Type B pancreatic cell (in vitro differentiated cells): Measurements from ENCODE around the gene CD99L2. TPM values are rescaled to one million over a fixed set of nuclear protein-coding genes. Genes with fewer than 3 reads are reported as not detected.

Experiments
- DNase-seq: peaks from one replicate; pipeline ENCODE4 v3.0.0; 2021; ENCODE audit warnings: mixed read lengths; ENCODE audit not compliant: unreplicated experiment; ENCODE audit errors: extremely low spot score
- H3K27ac Mint-ChIP-seq: 2 replicates; pipeline ENCODE4 v1.8.0; 2021; ENCODE audit warnings: mild to moderate bottlenecking, mixed read lengths
- H3K27me3 Mint-ChIP-seq: 2 replicates; pipeline ENCODE4 v1.8.0; 2021; ENCODE audit warnings: mixed read lengths
- H3K36me3 Mint-ChIP-seq: 2 replicates; pipeline ENCODE4 v1.8.0; 2021; ENCODE audit warnings: mixed read lengths
- H3K4me1 Mint-ChIP-seq: one replicate; pipeline ENCODE4 v1.8.0; 2021; ENCODE audit warnings: mixed read lengths; ENCODE audit not compliant: unreplicated experiment
- H3K4me3 Mint-ChIP-seq: 2 replicates; pipeline ENCODE4 v1.8.0; 2021; ENCODE audit warnings: mild to moderate bottlenecking, mixed read lengths
- H3K9me3 Mint-ChIP-seq: 2 replicates; pipeline ENCODE4 v1.8.0; 2021; ENCODE audit warnings: mixed read lengths
- total RNA-seq: library from RNA; stranded (reverse); gene quantifications from 2 replicates; pipeline ENCODE4 v1.2.1, GENCODE V29; 2021; ENCODE audit warnings: low replicate concordance
- TF ChIP-seq, protein P1 (sequence below): fragments of 200-600 bp; sonication (generic); conservative IDR thresholded peaks from 2 replicates; pipeline ENCODE4 v1.5.0; 2021; ENCODE audit warnings: antibody characterized with exemption, mild to moderate bottlenecking

Gene CD99L2
- total RNA-seq, 1 donor from 2014 or later = 35.1 TPM

DNA sequence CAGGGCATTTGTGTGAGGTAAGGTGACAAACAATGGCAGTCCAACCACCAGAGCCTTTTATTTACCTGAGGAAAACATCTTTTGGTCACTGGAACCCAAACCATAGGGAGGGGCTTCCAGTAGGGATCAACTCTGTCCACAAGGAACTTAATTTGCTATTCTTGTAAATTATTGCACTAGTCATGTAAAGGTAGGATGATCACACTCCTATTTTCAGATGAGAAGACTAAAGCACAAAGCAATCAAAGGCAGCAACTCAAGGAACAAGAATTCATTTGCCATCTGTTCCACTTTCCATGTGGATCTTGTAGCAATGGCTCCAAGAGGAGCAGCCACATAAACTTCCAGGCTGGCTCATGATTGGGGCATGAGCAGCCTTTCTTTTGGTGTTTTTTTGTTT, 35.3 kb downstream of the CD99L2 start:
- TF ChIP-seq, protein P1, sequence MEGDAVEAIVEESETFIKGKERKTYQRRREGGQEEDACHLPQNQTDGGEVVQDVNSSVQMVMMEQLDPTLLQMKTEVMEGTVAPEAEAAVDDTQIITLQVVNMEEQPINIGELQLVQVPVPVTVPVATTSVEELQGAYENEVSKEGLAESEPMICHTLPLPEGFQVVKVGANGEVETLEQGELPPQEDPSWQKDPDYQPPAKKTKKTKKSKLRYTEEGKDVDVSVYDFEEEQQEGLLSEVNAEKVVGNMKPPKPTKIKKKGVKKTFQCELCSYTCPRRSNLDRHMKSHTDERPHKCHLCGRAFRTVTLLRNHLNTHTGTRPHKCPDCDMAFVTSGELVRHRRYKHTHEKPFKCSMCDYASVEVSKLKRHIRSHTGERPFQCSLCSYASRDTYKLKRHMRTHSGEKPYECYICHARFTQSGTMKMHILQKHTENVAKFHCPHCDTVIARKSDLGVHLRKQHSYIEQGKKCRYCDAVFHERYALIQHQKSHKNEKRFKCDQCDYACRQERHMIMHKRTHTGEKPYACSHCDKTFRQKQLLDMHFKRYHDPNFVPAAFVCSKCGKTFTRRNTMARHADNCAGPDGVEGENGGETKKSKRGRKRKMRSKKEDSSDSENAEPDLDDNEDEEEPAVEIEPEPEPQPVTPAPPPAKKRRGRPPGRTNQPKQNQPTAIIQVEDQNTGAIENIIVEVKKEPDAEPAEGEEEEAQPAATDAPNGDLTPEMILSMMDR = no peak
- Mint-ChIP-seq H3K4me1 (no peaks in the 10 kb centered on the region), H3K27ac (no peak overlapping the region), H3K27me3 (no peaks in the 10 kb centered on the region), H3K4me3 (no peak overlapping the region), H3K36me3 (peaks cover 3% of the 10 kb centered on the region), H3K9me3 (no peaks in the 10 kb centered on the region)
- DNase-seq = no peak

DNA sequence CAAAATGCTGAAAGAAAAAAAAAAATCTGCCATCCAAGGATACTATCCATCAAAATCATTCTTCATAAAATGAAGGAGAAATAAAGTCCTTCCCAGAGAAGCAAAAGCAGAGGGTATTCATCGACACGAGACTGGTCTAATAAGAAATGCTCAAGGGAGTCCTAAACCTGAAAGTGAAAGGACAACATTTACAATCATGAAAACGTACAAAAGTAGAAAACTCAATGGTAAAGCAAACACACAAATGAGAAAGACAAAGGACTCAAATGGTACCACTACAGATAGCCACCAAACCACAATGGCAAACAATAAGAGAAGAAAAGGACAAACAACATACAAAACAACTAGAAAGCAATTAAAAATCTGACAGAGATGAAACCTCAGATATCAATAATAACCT, 41.0 kb downstream of the CD99L2 start:
- no peaks in the 10 kb centered on the region for H3K27me3 Mint-ChIP-seq
- no peak for DNase-seq
- no peak overlapping the region for H3K4me3 Mint-ChIP-seq
- no peak overlapping the region for H3K27ac Mint-ChIP-seq
- peaks cover 16% of the 10 kb centered on the region for H3K36me3 Mint-ChIP-seq
- H3K4me1 Mint-ChIP-seq = no peaks in the 10 kb centered on the region
- TF ChIP-seq, protein P1 = no peak
- H3K9me3 Mint-ChIP-seq = peaks cover 11% of the 10 kb centered on the region

DNA sequence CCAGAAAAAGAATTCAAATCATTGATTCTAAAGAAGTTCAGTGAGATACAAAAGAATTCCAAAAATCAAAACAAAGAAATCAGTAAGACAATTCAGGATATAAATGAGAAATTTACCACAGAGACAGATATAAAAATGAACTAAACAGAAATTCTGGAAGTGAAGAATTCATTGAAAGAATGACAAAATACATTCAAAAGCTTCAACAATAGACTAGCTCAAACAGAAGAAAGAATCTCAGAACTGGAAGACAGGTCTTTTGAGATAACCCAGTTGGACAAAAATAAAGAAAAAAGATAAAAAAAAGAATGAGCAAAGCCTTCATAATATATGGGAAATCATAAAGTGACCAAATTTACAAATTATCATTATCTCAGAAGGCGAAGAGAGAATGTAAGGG, 41.7 kb downstream of the CD99L2 start:
- no peak overlapping the region for H3K4me3 Mint-ChIP-seq
- no peak overlapping the region for H3K27ac Mint-ChIP-seq
- no peaks in the 10 kb centered on the region for H3K4me1 Mint-ChIP-seq
- TF ChIP-seq, protein P1 = no peak
- H3K27me3 Mint-ChIP-seq = no peaks in the 10 kb centered on the region
- no peak for DNase-seq
- peaks cover 20% of the 10 kb centered on the region for H3K36me3 Mint-ChIP-seq
- H3K9me3 Mint-ChIP-seq = peaks cover 11% of the 10 kb centered on the region

DNA sequence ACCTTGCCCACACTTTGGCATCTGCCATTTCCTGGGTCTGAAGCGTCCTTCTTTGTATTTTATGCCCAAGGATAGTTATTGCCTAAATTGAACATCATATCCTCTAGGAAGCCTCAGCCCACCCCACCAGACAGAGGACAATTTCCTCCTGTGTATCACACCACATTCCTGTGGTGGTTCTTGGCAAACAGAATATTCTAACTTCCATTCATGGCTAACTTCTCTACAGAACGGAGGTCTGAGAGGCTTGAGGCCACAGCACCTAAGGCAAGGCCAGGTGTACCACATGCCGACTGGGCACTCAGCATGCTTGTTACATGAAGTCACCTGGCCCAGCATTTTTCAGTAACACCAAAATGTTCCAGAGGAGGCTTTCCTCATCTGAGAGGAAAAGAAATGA, 42.4 kb downstream of the CD99L2 start:
- peaks cover 24% of the 10 kb centered on the region for H3K36me3 Mint-ChIP-seq

DNA sequence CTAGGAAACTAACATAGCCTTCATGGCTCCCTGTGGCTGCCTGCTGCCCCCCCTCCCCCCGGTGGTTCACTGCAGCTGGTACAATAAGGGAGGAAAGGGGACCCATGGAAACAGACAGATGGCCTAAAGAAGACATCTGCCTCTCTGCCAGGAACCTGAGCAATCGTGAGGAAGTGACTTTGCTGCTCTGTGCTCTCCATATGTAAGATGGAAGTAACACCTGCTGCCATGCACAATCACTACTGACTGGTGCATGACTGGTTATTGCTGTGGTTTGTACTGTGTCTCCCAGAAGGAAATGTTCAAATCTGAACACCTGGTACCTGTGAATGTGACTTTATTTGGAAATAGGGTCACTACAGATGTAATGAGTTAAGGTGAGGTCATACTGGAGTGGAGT, 43.6 kb downstream of the CD99L2 start:
- peaks cover 11% of the 10 kb centered on the region for H3K9me3 Mint-ChIP-seq
- TF ChIP-seq, protein P1 = no peak
- H3K27ac Mint-ChIP-seq = no peak overlapping the region
- DNase-seq = no peak
- no peaks in the 10 kb centered on the region for H3K4me1 Mint-ChIP-seq
- H3K36me3 Mint-ChIP-seq = peaks cover 22% of the 10 kb centered on the region
- no peak overlapping the region for H3K4me3 Mint-ChIP-seq
- H3K27me3 Mint-ChIP-seq = no peaks in the 10 kb centered on the region

More for the DNA sequence above, 42.4 kb downstream of the CD99L2 start:
- no peaks in the 10 kb centered on the region for H3K27me3 Mint-ChIP-seq
- H3K4me1 Mint-ChIP-seq = no peaks in the 10 kb centered on the region
- TF ChIP-seq, protein P1 = no peak
- no peak overlapping the region for H3K27ac Mint-ChIP-seq
- H3K9me3 Mint-ChIP-seq = peaks cover 11% of the 10 kb centered on the region
- no peak for DNase-seq
- H3K4me3 Mint-ChIP-seq = no peak overlapping the region
